ENCODE results near the gene RNGTT. TPM values are rescaled to one million over a fixed set of nuclear protein-coding genes. Genes with fewer than 3 reads are reported as not detected.
A peak's percentile ranks its signal among the peaks of the same experiment; 100 is the strongest.
"Not testable (repeated sequence)": the region's sequence is repeated elsewhere in the genome, so short reads cannot be mapped to it uniquely, and the experiment has no call there.

RNGTT gene
- total and polyA plus RNA-seq, 2 experiments from 2014 or later, result 9.2 to 21.5 TPM

- Histone ChIP-seq H3K4me3 (no peak overlapping the region), H3K4me2 (ENCODE audit: unreplicated experiment) (no peak overlapping the region), H3K4me1 (ENCODE audit: insufficient read depth) (peaks cover 9% of the 10 kb centered on the region; the same call in 1 of the 2 replicates), H3F3A (ENCODE audit: insufficient read depth) (no peaks in the 10 kb centered on the region), H2AFZ (no peak overlapping the region), H3K27ac (no peak overlapping the region), H3K27me3 (replicated peaks; ENCODE audit: insufficient read depth) (no peaks in the 10 kb centered on the region), H3K9ac (no peak overlapping the region), H3K9me3 (ENCODE audit: low read depth) (no peaks in the 10 kb centered on the region), H3K79me2 (ENCODE audit: insufficient read depth) (no peaks in the 10 kb centered on the region), H4K20me1 (ENCODE audit: insufficient read depth) (no peaks in the 10 kb centered on the region), H3K9me2 (ENCODE audit: insufficient read depth) (no peaks in the 10 kb centered on the region), H3K36me3 (ENCODE audit: low read depth) (no peaks in the 10 kb centered on the region)
- peak; percentile 39 for DNase-seq
- in situ Hi-C loops (cut with MboI), result no loop called here
- WGBS, 2 experiments (ENCODE audit: low coverage in 1 of 2, low lambda C conversion rate in 2 of 2, missing lambda C conversion rate in 2 of 2), result 96% methylated on average over 4 of the region's 4 CpGs
- TF ChIP-seq EZH2phosphoT487 (IDR thresholded peaks at IDR 0.05; ENCODE audit: insufficient read depth, low read depth), result no peak
- no peak for TF ChIP-seq EZH2 (IDR thresholded peaks at IDR 0.05; ENCODE audit: insufficient read depth, poor library complexity, severe bottlenecking)
Measured at GRCh38 chr6:88730611-88731011, 232.8 kb downstream of the RNGTT start.

GRCh38 chr6:88728756-88729155, 234.7 kb downstream of the RNGTT start:
- Histone ChIP-seq H3K36me3 (ENCODE audit: low read depth) (no peaks in the 10 kb centered on the region), H4K20me1 (ENCODE audit: insufficient read depth) (no peaks in the 10 kb centered on the region), H3K27ac (no peak overlapping the region), H3K79me2 (ENCODE audit: insufficient read depth) (no peaks in the 10 kb centered on the region), H2AFZ (no peak overlapping the region), H3K9me3 (ENCODE audit: low read depth) (no peaks in the 10 kb centered on the region), H3F3A (ENCODE audit: insufficient read depth) (no peaks in the 10 kb centered on the region), H3K27me3 (replicated peaks; ENCODE audit: insufficient read depth) (no peaks in the 10 kb centered on the region), H3K4me3 (no peak overlapping the region), H3K9me2 (ENCODE audit: insufficient read depth) (no peaks in the 10 kb centered on the region), H3K4me2 (ENCODE audit: unreplicated experiment) (no peak overlapping the region), H3K9ac (no peak overlapping the region), H3K4me1 (ENCODE audit: insufficient read depth) (peaks cover 9% of the 10 kb centered on the region; the same call in 1 of the 2 replicates)
- WGBS, 2 experiments (ENCODE audit: low coverage in 1 of 2, low lambda C conversion rate in 2 of 2, missing lambda C conversion rate in 2 of 2), result 84% methylated on average over 10 of the region's 10 CpGs
- in situ Hi-C loops (cut with MboI), result no loop called here
- TF ChIP-seq EZH2 (IDR thresholded peaks at IDR 0.05; ENCODE audit: insufficient read depth, poor library complexity, severe bottlenecking) (no peak), EZH2phosphoT487 (IDR thresholded peaks at IDR 0.05; ENCODE audit: insufficient read depth, low read depth) (no peak)
- DNase-seq, result no peak

DNA sequence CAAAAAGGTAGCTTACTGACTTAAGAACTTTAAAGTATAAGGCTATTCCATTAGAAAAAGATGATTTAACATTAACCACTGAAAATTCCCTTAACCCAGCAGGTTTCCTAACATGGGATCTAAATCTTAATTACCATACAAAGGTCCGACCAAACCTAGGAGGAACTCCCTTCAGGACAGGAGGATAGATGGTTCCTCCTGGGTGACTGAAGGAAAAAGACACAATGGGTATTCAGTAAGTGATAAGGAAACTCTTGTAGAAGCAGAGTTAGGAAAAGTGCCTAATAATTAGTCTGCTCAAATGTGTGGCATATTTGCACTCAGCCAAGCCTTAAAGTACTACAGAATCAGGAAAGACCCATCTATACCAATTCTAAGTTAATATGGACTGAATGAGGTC, 237.0 kb downstream of the RNGTT start:
- H3K9me3 ChIP-seq (ENCODE audit: low read depth); H2AFZ ChIP-seq; H3K4me2 ChIP-seq (ENCODE audit: unreplicated experiment); in situ Hi-C loops (cut with MboI); H3K36me3 ChIP-seq (ENCODE audit: low read depth); H3K27ac ChIP-seq; H4K20me1 ChIP-seq (ENCODE audit: insufficient read depth); H3K4me3 ChIP-seq; H3K9ac ChIP-seq; DNase-seq; H3F3A ChIP-seq (ENCODE audit: insufficient read depth); H3K79me2 ChIP-seq (ENCODE audit: insufficient read depth); H3K4me1 ChIP-seq (ENCODE audit: insufficient read depth); H3K27me3 ChIP-seq (replicated peaks; ENCODE audit: insufficient read depth); H3K9me2 ChIP-seq (ENCODE audit: insufficient read depth): not testable (repeated sequence)
- WGBS, 2 experiments (ENCODE audit: low coverage in 1 of 2, low lambda C conversion rate in 2 of 2, missing lambda C conversion rate in 2 of 2), result 91 to 100% methylated on average over 1 of the region's 1 CpG

GRCh38 chr6:88725111-88725975, 238.1 kb downstream of the RNGTT start:
- DNase-seq, result peak; percentile 28
- H3K4me2 ChIP-seq (ENCODE audit: unreplicated experiment), result no peak overlapping the region
- no peaks in the 10 kb centered on the region for H3K9me2 ChIP-seq (ENCODE audit: insufficient read depth)
- H3K9me3 ChIP-seq (ENCODE audit: low read depth), result no peaks in the 10 kb centered on the region
- no peaks in the 10 kb centered on the region for H3K27me3 ChIP-seq (replicated peaks; ENCODE audit: insufficient read depth)
- H3F3A ChIP-seq (ENCODE audit: insufficient read depth), result no peaks in the 10 kb centered on the region
- no peaks in the 10 kb centered on the region for H3K36me3 ChIP-seq (ENCODE audit: low read depth)
- no peaks in the 10 kb centered on the region for H3K79me2 ChIP-seq (ENCODE audit: insufficient read depth)
- H4K20me1 ChIP-seq (ENCODE audit: insufficient read depth), result no peaks in the 10 kb centered on the region
- H3K4me1 ChIP-seq (ENCODE audit: insufficient read depth), result peaks cover 3% of the 10 kb centered on the region; the same call in 1 of the 2 replicates
- no peak overlapping the region for H3K4me3 ChIP-seq
- H2AFZ ChIP-seq, result no peak overlapping the region
- H3K9ac ChIP-seq, result no peak overlapping the region
- 66 to 72% methylated on average over 13 of the region's 13 CpGs for WGBS, 2 experiments (ENCODE audit: low coverage in 1 of 2, low lambda C conversion rate in 2 of 2, missing lambda C conversion rate in 2 of 2)
- no peak for TF ChIP-seq EZH2 (IDR thresholded peaks at IDR 0.05; ENCODE audit: insufficient read depth, poor library complexity, severe bottlenecking)
- no peak for TF ChIP-seq EZH2phosphoT487 (IDR thresholded peaks at IDR 0.05; ENCODE audit: insufficient read depth, low read depth)
- H3K27ac ChIP-seq, result no peak overlapping the region
- in situ Hi-C loops (cut with MboI), result no loop called here
